DMS114 treated with DMSO at 0.1 percent for 48 hours (cell line): ENCODE data around the gene NCAPG.

Source experiments
- DNase-seq: peaks from one replicate; lab custom pipeline; 2025; ENCODE audit not compliant: unreplicated experiment; lab: John Stamatoyannopoulos, UW

Gene NCAPG

DNA sequence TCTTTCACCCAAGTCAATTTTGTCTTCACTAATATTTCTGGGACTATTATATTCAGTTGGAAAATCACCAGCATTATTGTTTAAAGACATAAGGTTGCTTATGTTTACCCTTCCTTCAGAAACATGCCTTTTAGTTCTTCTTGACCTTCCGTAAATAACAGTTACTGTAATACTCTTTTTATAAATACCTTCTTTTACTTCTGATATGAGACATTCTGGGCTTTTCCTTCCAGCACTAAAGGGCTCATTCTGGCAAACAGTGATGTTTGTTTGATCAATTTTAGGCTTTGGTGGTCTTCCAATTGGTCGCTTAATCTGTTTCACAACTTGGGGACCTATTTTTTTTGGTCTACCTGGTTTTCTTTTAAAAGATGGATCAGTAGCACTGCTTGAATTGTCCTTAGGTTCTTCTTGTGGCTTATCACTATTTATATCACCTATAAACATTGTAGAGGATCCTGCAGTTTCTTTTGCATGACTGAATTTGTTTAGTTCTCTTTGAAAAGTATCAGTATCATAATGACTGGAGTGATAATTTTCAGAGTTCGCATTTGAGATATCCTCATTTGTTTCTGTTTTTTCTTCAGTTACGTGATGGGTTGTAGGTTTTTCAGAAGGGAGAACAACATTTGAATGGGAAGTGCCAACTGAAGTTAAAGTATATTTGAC, 64.8 kb downstream of the NCAPG start:
- DNase-seq = no peak

DNA sequence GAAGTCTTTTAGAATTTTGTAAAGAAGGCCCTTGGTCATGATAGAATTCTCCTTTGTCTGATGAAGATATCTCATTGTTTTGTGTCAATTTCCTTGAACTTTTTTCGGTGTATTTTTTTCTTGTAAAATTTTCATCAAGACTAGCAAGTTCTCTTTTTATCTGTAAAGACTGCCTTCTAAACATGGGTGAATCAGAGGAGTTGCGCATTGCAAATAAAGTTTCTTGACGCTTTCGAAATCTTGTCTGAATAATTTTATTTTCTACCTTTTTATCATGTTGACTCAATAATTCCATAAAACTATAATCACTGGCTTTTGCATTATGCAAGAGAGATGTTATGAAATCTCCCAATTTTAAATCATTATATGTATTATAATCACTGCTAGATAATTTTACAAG, 66.2 kb downstream of the NCAPG start:
- no peak for DNase-seq

DNA sequence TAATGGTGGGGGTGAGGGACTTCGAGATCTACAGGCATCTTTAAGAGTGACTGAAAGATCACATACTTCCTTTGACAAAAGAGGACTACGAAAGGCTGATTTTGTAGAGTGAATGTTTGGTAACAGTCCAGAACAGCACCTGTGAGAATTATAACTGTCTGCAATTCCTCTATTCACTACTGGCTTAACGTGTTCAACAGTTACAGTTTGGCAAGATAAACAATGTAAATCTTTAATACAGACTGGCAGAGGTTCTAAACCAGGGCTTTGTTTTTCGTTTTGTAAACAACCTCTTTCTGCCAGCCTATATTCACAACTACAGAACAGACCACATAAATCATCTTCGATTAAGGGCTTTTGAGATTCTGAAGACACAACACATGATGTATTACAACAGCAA, 66.9 kb downstream of the NCAPG start:
- no peak for DNase-seq

DNA sequence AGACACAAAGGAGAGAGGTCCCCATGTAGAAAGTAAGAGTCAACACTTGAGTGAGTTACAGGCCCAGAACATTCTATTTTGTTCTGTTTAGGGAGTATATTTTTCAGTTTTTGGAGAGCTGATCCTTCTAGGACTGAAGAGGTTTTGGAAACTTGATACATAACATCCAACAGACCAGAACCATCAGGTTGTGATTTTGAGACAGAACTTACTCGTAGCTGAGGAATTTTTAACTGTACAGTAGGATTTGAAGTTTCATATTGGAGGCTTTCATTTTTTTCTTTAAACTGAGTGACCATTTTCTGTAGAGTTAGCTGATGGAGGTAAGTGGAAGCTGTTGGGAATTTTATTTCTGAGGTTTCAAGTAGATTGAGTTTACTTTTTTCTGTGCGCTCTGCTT, 73.3 kb downstream of the NCAPG start:
- no peak for DNase-seq

DNA sequence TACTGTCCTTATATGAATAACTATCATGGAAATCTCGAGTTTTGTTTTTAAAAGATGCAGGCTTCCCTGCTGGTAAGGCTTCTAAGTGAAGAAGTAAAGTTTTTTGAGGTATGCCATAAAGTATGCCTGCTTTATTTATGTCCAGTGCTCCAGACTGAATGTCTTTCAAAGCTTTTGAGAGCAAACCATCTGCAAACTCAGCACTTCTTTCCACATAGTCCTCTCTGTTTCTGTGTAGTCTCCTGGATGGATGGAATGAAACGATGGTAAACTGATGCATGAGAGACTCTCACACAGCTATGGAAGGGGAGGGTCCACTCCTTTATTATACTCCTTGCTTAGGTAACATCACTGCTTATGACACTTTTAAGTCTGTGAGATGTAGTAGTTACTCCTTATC, 73.7 kb downstream of the NCAPG start:
- DNase-seq = no peak

DNA sequence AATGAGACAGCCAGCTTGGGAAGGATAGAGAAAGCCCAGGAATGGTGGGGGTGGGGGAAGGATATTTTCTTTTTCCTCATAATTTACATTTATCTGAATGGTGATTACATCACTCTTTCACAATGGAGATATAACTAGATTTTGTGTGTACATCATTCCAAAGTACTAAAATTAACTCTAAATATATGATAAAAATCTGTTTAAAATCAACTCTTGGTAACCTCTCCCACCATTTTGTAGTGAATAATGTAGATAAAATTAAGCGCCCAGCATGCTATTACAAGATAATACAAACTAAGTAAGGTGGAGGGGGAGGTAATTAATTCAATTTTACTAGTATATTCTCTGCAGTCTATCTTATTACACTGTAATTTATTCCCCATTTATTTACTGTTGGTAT, 78.9 kb downstream of the NCAPG start:
- DNase-seq = no peak

DNA sequence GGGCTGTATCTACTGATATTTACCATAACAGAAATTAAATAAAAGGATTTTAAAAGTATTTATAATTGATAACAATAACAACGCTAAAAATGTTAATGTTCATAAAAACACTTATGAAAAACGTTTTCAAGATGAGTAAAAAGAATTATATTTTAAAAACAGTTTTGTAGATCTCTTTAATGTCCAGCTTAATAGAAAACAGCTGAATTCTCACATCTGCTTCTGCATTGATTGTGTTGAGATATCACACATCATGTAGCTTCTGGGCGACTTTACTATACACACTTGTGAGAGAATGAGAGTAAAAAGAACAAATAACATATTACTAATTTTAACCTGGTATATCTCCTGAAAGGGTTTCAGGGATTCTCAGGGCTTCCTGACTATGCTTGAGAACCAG, 83.6 kb downstream of the NCAPG start:
- DNase-seq = no peak
